ENCODE results near the gene HOXC11.

- TF ChIP-seq, protein P1, sequence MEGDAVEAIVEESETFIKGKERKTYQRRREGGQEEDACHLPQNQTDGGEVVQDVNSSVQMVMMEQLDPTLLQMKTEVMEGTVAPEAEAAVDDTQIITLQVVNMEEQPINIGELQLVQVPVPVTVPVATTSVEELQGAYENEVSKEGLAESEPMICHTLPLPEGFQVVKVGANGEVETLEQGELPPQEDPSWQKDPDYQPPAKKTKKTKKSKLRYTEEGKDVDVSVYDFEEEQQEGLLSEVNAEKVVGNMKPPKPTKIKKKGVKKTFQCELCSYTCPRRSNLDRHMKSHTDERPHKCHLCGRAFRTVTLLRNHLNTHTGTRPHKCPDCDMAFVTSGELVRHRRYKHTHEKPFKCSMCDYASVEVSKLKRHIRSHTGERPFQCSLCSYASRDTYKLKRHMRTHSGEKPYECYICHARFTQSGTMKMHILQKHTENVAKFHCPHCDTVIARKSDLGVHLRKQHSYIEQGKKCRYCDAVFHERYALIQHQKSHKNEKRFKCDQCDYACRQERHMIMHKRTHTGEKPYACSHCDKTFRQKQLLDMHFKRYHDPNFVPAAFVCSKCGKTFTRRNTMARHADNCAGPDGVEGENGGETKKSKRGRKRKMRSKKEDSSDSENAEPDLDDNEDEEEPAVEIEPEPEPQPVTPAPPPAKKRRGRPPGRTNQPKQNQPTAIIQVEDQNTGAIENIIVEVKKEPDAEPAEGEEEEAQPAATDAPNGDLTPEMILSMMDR (IDR thresholded peaks at IDR 0.05): peak; percentile 86 to 98 (median 92)
- TF ChIP-seq POLR2A (IDR thresholded peaks at IDR 0.05): peak in 1 of 2 donors; percentile 27
- TF ChIP-seq EP300 (IDR thresholded peaks at IDR 0.05): peak in 1 of 2 donors; percentile 74
Observed at GRCh38 chr12:54005853-54006558, 33.1 kb downstream of the HOXC11 start.

Measured in tibial nerve (tissue), 4 donors.